Muscle layer of colon (tissue), 2 donors: ENCODE data around the gene FATE1.

Source experiments
- H3K27ac ChIP-seq: one replicate; pipeline ENCODE4 v1.7.0; 2013; ENCODE audit warnings: low read depth, mild to moderate bottlenecking, low read length, moderate library complexity
- H3K27me3 ChIP-seq, 2 donors: one replicate each; pipeline ENCODE4 v1.7.0; 2013; ENCODE audit warnings: low read length in 2 of 2, mild to moderate bottlenecking in 2 of 2; ENCODE audit not compliant: insufficient read depth in 2 of 2, control insufficient read depth in 1 of 2
- H3K36me3 ChIP-seq: one replicate; pipeline ENCODE4 v1.7.0; 2013; ENCODE audit warnings: mild to moderate bottlenecking, low read length; ENCODE audit not compliant: insufficient read depth
- H3K4me1 ChIP-seq: one replicate; pipeline ENCODE4 v1.7.0; 2013; ENCODE audit warnings: mild to moderate bottlenecking, low read length; ENCODE audit not compliant: insufficient read depth
- H3K4me3 ChIP-seq, 2 donors: one replicate each; pipeline ENCODE4 v1.7.0; 2013; ENCODE audit warnings: low read length in 2 of 2, low read depth in 1 of 2, mild to moderate bottlenecking in 1 of 2, moderate library complexity in 1 of 2
- H3K9ac ChIP-seq: one replicate; pipeline ENCODE4 v1.7.0; 2013; ENCODE audit warnings: low read length
- H3K9me3 ChIP-seq: one replicate; pipeline ENCODE4 v1.7.0; 2013; ENCODE audit warnings: mild to moderate bottlenecking, low read length
- donor health status: abdominal sarcoma.
- donor health status: Adenocarcinoma of cecum.

FATE1 gene

GRCh38 chrX:151710457-151710856 is 5.4 kb upstream of the FATE1 start:
- H3K9me3 ChIP-seq = no peaks in the 10 kb centered on the region
- H3K27ac ChIP-seq = no peak overlapping the region
- H3K36me3 ChIP-seq = no peaks in the 10 kb centered on the region
- H3K4me1 ChIP-seq = no peaks in the 10 kb centered on the region
- no peak overlapping the region for H3K4me3 ChIP-seq
- peaks cover 5 to 7% of the 10 kb centered on the region in 2 donors for H3K27me3 ChIP-seq
- no peak overlapping the region for H3K9ac ChIP-seq

GRCh38 chrX:151711154-151711553 is 4.7 kb upstream of the FATE1 start:
- no peak overlapping the region for H3K4me3 ChIP-seq
- H3K9ac ChIP-seq = no peak overlapping the region
- H3K27ac ChIP-seq = no peak overlapping the region
- H3K27me3 ChIP-seq = peaks cover 5 to 10% of the 10 kb centered on the region in 2 donors
- no peaks in the 10 kb centered on the region for H3K36me3 ChIP-seq
- no peaks in the 10 kb centered on the region for H3K4me1 ChIP-seq
- H3K9me3 ChIP-seq = no peaks in the 10 kb centered on the region

DNA sequence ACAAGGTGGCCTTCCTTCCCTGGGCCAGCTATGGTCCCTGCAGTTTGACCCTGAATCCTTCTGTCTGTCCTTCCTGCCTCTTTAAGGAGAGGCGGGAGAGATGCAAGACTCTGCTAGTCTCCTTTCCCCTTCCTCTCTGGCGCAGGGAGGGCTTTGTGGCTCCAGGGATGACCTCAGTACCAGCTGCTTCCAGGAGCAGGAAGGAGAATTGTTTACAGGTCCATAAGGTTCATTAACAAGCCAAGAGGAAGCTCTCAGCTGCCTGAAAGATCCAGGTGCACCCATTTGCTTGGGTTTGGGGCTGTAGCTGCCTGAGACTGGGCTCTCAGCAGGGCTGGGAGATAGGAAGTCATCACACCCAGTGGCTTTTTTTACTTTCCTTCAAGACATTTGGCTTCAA is 4.0 kb upstream of the FATE1 start:
- no peak overlapping the region for H3K4me3 ChIP-seq
- H3K9me3 ChIP-seq = no peaks in the 10 kb centered on the region
- H3K9ac ChIP-seq = no peak overlapping the region
- no peaks in the 10 kb centered on the region for H3K36me3 ChIP-seq
- no peaks in the 10 kb centered on the region for H3K4me1 ChIP-seq
- H3K27ac ChIP-seq = no peak overlapping the region
- H3K27me3 ChIP-seq = peaks cover 5 to 10% of the 10 kb centered on the region in 2 donors

GRCh38 chrX:151712253-151712652 is 3.6 kb upstream of the FATE1 start:
- no peaks in the 10 kb centered on the region for H3K4me1 ChIP-seq
- no peaks in the 10 kb centered on the region for H3K9me3 ChIP-seq
- no peak overlapping the region for H3K9ac ChIP-seq
- no peak overlapping the region for H3K4me3 ChIP-seq
- no peaks in the 10 kb centered on the region for H3K36me3 ChIP-seq
- H3K27me3 ChIP-seq = peaks cover 5 to 10% of the 10 kb centered on the region in 2 donors
- no peak overlapping the region for H3K27ac ChIP-seq

DNA sequence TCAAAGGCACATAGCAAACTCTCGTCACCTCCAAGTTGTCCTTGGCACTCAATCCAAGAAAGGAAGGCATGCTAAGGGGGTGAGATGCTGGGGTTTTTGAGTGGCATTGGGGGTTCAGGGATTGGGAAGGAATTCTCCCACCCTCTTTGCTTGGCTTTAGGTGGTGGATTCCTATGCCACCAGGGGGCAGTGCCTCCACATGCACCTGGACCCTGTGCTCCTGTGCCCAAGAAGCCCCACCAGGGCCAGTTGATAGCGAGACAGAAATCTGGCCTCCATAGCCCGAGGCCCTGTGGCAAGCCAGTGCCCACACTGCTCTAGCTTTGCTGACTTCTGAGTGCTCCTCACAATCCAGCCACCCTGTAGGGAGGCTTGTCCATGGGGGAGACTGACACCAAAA is 2.0 kb upstream of the FATE1 start:
- Histone ChIP-seq H3K4me1 (no peaks in the 10 kb centered on the region), H3K27ac (no peak overlapping the region), H3K4me3 (no peak overlapping the region), H3K9ac (no peak overlapping the region), H3K27me3 (peaks cover 5 to 10% of the 10 kb centered on the region in 2 donors), H3K36me3 (no peaks in the 10 kb centered on the region), H3K9me3 (no peaks in the 10 kb centered on the region)

DNA sequence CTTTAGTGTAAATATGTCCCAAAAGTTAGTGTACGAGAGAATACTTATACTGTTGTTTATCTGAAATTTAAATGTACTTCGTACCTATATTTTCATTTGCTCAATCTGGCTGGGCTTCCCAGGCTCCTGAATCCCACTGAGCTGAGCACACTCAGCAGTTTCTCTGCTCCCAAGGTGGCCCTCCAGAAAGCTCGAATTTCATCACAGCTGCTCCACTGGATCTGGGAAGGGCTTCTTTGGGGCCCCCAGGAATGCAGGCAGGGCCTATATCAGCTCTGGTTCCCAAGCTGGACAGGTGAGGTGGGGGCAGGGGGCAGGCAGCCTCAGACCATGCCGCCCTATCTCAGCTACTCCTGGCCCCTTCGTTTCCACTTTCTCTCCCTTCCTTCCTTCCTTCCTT is 1.5 kb upstream of the FATE1 start:
- Histone ChIP-seq H3K27ac (no peak overlapping the region), H3K9me3 (no peaks in the 10 kb centered on the region), H3K9ac (no peak overlapping the region), H3K4me3 (no peak overlapping the region), H3K4me1 (no peaks in the 10 kb centered on the region), H3K36me3 (no peaks in the 10 kb centered on the region), H3K27me3 (peaks cover 5 to 10% of the 10 kb centered on the region in 2 donors)

- Histone ChIP-seq H3K36me3 (no peaks in the 10 kb centered on the region), H3K9me3 (no peaks in the 10 kb centered on the region), H3K27me3 (peaks cover 0 to 31% of the 10 kb centered on the region in 2 donors), H3K9ac (no peak overlapping the region), H3K4me3 (no peak overlapping the region), H3K27ac (no peak overlapping the region), H3K4me1 (no peaks in the 10 kb centered on the region)
Observed at GRCh38 chrX:151722241-151722846, 6.5 kb downstream of the FATE1 start.

- Histone ChIP-seq H3K9ac (no peak overlapping the region), H3K9me3 (no peaks in the 10 kb centered on the region), H3K4me3 (no peak overlapping the region), H3K27me3 (peaks cover 0 to 31% of the 10 kb centered on the region in 2 donors), H3K36me3 (no peaks in the 10 kb centered on the region), H3K27ac (no peak overlapping the region), H3K4me1 (no peaks in the 10 kb centered on the region)
Observed at GRCh38 chrX:151723156-151723760, 7.4 kb downstream of the FATE1 start.

DNA sequence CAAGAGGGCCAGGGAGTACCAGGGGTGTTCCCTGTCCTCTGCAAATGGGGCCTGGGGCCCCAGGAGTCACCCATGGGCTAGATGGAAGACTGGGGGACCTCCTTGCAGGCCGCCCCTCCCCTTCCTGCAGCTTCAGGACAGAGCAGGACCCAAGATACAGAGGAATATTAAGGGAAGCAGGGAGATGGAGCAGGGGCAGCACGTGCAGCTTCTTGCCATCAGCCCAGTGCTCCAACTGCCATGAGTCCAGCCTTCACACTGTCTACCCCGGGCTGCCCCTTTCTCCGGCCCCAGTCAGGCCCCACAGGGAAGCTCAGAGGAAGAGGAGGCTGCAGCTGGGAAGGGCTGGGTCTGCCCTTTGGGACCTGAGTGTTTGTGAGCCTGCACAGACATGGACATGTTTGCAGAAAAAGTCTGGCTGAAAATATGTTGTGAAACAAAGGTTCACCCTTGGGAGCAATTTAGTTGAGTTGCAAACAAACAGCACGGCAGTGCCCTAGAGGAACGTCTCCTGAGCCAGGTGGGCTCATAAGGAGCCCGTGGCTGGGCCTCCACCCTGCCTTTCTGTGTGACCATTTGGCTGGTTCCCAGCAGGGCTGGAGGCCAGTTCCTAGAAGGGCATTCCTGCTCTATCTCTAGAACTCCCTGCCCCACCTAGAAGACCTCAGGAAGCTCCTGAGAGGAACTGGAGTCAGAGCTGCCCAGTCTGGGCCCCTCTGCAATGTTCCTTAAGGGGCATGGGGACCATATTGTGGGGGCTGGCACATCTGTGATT is 8.9 kb downstream of the FATE1 start:
- Histone ChIP-seq H3K36me3 (no peaks in the 10 kb centered on the region), H3K27ac (no peak overlapping the region), H3K9me3 (no peaks in the 10 kb centered on the region), H3K27me3 (peaks cover 0 to 31% of the 10 kb centered on the region in 2 donors), H3K9ac (no peak overlapping the region), H3K4me3 (no peak overlapping the region), H3K4me1 (no peaks in the 10 kb centered on the region)

DNA sequence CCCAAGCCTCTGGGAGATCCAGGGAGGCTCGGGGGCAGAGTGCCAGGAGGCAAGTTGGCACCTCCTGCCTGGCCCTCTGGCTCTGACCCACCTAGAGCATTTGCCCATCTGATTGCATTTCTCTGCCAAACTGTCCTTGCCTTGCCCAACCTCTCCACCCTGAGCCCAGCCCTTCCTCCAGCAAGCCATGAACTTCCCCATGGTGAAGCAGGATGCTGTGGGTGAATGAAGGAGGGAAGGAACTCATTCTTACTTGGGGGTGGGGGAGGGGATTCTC is 9.4 kb downstream of the FATE1 start:
- no peak overlapping the region for H3K4me3 ChIP-seq
- no peak overlapping the region for H3K9ac ChIP-seq
- H3K36me3 ChIP-seq = no peaks in the 10 kb centered on the region
- H3K27me3 ChIP-seq = peaks cover 0 to 31% of the 10 kb centered on the region in 2 donors
- H3K4me1 ChIP-seq = no peaks in the 10 kb centered on the region
- no peak overlapping the region for H3K27ac ChIP-seq
- H3K9me3 ChIP-seq = no peaks in the 10 kb centered on the region

DNA sequence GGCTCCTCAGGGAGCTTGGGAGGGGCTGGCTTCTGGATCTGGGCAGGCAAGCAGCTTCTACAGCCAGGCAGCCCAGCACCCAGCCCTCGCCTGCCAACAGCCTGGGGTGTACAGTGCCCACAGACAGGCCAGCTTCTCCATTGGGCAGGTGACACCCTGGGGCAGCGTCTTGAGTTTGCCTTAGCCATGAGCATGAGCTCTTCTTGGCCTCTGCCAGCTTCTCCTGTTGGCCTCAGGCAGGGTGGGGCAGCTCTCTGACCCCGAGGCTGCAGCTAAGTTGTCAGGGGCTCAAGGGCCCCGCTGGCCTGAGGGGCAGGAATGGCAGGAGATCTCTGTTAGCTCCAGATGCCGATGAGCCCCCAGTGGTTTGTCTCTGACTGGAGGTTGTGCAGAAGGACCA is 10.9 kb downstream of the FATE1 start:
- no peak overlapping the region for H3K27ac ChIP-seq
- no peaks in the 10 kb centered on the region for H3K36me3 ChIP-seq
- no peak overlapping the region for H3K9ac ChIP-seq
- no peaks in the 10 kb centered on the region for H3K9me3 ChIP-seq
- H3K4me1 ChIP-seq = no peaks in the 10 kb centered on the region
- H3K27me3 ChIP-seq = peaks cover 0 to 25% of the 10 kb centered on the region in 2 donors
- no peak overlapping the region for H3K4me3 ChIP-seq

- Histone ChIP-seq H3K36me3 (no peaks in the 10 kb centered on the region), H3K4me1 (no peaks in the 10 kb centered on the region), H3K4me3 (no peak overlapping the region), H3K27ac (no peak overlapping the region), H3K27me3 (peaks cover 0 to 29% of the 10 kb centered on the region in 2 donors), H3K9me3 (no peaks in the 10 kb centered on the region), H3K9ac (no peak overlapping the region)
Observed at GRCh38 chrX:151727346-151727745, 11.5 kb downstream of the FATE1 start.
